ENCODE results near the gene SPAG5. TPM values are rescaled to one million over a fixed set of nuclear protein-coding genes. Genes with fewer than 3 reads are reported as not detected.

Gene SPAG5
- total RNA-seq, 1 donor from 2014 or later: 42.0 TPM

GRCh38 chr17:28584434-28584833 is 14.4 kb downstream of the SPAG5 start:
- H3K9me3 Mint-ChIP-seq: no peaks in the 10 kb centered on the region
- H3K27ac Mint-ChIP-seq: no peak overlapping the region
- H3K27me3 Mint-ChIP-seq (ENCODE audit: low read depth): no peaks in the 10 kb centered on the region
- no peak for DNase-seq (ENCODE audit: low spot score in 2 of 2, unreplicated experiment in 2 of 2)
- H3K36me3 Mint-ChIP-seq: peaks cover 15% of the 10 kb centered on the region
- no peak overlapping the region for H3K4me3 Mint-ChIP-seq
- no peaks in the 10 kb centered on the region for H3K4me1 Mint-ChIP-seq
- no peak for TF ChIP-seq CTCF (IDR thresholded peaks at IDR 0.05; ENCODE audit: unreplicated experiment)

- no peak overlapping the region for H3K4me3 Mint-ChIP-seq
- no peak for DNase-seq (ENCODE audit: low spot score in 2 of 2, unreplicated experiment in 2 of 2)
- no peaks in the 10 kb centered on the region for H3K27me3 Mint-ChIP-seq (ENCODE audit: low read depth)
- H3K36me3 Mint-ChIP-seq: peaks cover 12% of the 10 kb centered on the region
- H3K27ac Mint-ChIP-seq: no peak overlapping the region
- no peak for TF ChIP-seq CTCF (IDR thresholded peaks at IDR 0.05; ENCODE audit: unreplicated experiment)
- no peaks in the 10 kb centered on the region for H3K9me3 Mint-ChIP-seq
- no peaks in the 10 kb centered on the region for H3K4me1 Mint-ChIP-seq
Measured at GRCh38 chr17:28582513-28582912, 16.3 kb downstream of the SPAG5 start.

- Mint-ChIP-seq H3K4me1 (peaks cover 7% of the 10 kb centered on the region), H3K9me3 (no peaks in the 10 kb centered on the region), H3K27me3 (ENCODE audit: low read depth) (no peaks in the 10 kb centered on the region), H3K27ac (no peak overlapping the region), H3K36me3 (peaks cover 10% of the 10 kb centered on the region), H3K4me3 (no peak overlapping the region)
- DNase-seq (ENCODE audit: low spot score in 2 of 2, unreplicated experiment in 2 of 2): no peak
- TF ChIP-seq CTCF (IDR thresholded peaks at IDR 0.05; ENCODE audit: unreplicated experiment): no peak
Measured at GRCh38 chr17:28580959-28581358, 17.9 kb downstream of the SPAG5 start.

DNA sequence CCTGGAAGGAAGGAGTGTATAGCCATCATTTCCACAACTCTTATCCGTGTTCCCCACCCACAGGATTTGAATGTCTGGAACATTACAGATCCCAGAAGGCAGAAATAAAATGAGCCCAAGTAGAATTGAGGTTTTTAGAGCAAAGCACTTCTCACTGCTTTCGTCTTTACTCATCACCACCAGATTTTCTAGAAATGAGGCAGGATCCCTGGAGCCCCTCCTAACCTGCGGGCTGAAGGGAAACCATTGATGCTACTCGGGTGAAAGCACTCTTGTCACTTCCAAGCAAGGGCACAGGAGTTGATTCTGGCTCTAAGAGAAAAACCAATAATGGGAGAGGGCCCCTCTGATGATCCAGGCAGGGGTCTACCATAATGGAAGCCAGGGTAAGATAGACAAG is 19.3 kb downstream of the SPAG5 start:
- Mint-ChIP-seq H3K4me1 (peaks cover 8% of the 10 kb centered on the region), H3K36me3 (peaks cover 5% of the 10 kb centered on the region), H3K27ac (no peak overlapping the region), H3K4me3 (no peak overlapping the region), H3K9me3 (no peaks in the 10 kb centered on the region), H3K27me3 (ENCODE audit: low read depth) (no peaks in the 10 kb centered on the region)
- TF ChIP-seq CTCF (IDR thresholded peaks at IDR 0.05; ENCODE audit: unreplicated experiment): no peak
- DNase-seq (ENCODE audit: low spot score in 2 of 2, unreplicated experiment in 2 of 2): no peak

DNA sequence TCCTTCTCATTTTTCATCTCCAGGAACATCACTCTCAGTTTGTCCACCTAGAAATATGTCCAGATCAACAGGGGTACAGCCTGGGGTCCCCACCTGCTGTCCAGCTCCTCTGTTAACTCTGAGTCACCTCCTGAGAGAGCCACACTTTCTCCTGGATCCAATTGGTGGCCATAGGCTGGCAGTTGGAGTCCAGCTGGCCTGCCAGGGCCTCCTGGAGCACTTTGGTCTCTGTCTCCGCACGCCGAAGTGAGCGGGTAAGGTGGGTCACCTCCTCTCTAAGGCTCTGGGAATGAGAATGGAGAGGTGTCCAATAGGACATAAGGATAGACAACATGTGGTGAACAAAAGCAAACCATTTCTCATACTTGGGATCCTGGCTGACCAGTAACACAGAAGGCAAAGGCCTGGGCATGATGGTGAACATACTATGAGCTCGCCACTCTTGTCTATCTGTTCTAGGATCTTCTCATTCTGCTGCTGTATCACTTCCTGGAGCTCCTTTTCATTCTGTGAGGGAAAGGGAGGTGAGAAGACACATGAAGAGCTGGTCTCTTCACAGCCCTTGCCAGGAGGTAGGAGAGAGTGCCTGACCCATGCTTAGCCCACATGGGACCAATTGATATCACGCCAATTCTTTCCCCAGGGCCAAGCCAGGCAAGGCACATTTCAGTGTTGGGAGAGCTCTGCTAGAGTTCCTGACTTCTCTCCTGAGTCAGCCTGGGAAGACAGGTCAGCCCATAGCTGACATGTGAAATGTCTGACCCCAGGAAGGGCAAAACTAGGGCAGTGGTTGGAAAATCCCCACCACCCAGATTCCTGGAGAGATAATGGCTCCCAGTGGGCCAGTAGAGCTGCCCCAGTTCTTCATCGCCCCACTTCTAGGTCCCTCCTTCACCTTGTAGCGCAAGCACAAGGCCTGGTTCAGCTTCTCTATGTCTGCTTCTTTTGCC is 20.3 kb downstream of the SPAG5 start:
- Mint-ChIP-seq H3K4me3 (no peak overlapping the region), H3K27me3 (ENCODE audit: low read depth) (no peaks in the 10 kb centered on the region), H3K9me3 (no peaks in the 10 kb centered on the region), H3K27ac (no peak overlapping the region), H3K4me1 (peaks cover 8% of the 10 kb centered on the region), H3K36me3 (peaks cover 5% of the 10 kb centered on the region)
- TF ChIP-seq CTCF (IDR thresholded peaks at IDR 0.05; ENCODE audit: unreplicated experiment): no peak
- DNase-seq (ENCODE audit: low spot score in 2 of 2, unreplicated experiment in 2 of 2): no peak
